Femur (tissue), 1 donor: ENCODE results near the gene PVALEF.
"Not testable (repeated sequence)": the region's sequence is repeated elsewhere in the genome, so short reads cannot be mapped to it uniquely, and the experiment has no call there.

Source experiments
- DNase-seq: peaks from one replicate; pipeline ENCODE4 v3.0.0-alpha.2; 2017

Gene PVALEF

GRCh38 chr17:81147701-81148100 lies 17.6 kb upstream of the PVALEF start:
- no peak for DNase-seq

- no peak for DNase-seq
These were observed 16.7 kb upstream of the PVALEF start for GRCh38 chr17:81148571-81148970.

DNA sequence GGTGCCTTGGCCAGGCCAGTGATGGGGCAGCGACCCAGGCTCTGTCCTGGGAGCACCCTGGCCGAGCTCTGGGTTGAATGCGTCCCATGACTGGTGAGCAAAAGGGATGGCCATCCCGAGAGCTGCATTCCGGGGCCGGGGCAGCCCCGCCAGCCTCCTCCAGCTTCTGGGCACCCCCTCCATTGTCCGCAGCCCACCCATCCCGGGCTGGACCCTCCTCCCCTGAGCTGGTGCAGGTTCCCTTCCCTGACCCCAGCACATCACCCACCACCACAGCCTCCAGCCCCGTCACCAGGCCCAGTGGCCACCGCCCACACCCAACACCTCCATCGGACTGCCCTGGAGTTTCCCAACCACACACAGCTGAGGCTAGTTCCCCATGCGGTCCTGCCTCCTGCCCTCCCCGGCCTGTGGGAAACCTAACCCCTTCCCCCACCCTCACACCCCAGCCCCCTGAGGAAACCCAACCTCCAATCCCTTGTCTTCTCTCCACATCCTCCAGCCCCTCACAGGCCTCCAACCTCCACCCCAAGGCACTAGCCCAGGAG lies 16.2 kb upstream of the PVALEF start:
- no peak for DNase-seq

DNA sequence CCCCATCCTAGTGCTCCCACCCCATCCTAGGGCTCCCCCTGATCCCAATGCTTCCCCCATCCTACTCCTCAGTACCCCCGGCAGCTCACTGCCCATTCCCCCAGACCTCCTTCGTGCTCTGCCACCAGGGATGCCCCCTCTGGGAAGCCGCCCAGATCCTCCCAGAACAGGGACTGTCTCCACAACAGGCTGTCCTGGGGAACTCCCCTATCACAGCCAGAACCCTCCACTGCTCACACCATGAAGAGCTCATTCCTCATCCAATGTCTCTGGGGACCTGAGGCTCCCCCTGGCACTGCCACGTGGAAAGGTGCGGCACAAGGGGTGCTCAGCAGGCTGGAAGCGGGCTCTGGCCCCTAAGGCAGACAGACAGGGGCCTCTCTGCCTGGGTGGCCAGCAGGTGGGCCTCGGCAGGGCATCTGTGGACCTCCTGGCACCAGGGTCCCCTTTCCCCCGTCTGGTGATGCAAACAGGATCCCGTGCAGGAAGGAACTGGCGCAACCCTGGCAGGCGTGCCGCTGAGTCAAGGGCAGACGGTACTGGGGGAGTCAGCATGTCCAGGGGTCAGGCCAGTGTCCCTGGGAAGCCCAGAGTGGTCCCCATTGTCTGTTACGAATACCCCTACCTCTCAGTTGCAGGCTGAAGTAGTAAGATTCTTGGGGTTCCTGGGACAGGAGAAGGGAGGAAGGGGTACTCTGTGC lies 14.8 kb upstream of the PVALEF start:
- DNase-seq: no peak

GRCh38 chr17:81151278-81151677 lies 14.0 kb upstream of the PVALEF start:
- DNase-seq: no peak

GRCh38 chr17:81152288-81152828 lies 12.9 kb upstream of the PVALEF start:
- no peak for DNase-seq

GRCh38 chr17:81153340-81153803 lies 11.9 kb upstream of the PVALEF start:
- peak; percentile 72 for DNase-seq

- not testable (repeated sequence) for DNase-seq
These were observed 11.3 kb upstream of the PVALEF start for GRCh38 chr17:81154016-81154415.

DNA sequence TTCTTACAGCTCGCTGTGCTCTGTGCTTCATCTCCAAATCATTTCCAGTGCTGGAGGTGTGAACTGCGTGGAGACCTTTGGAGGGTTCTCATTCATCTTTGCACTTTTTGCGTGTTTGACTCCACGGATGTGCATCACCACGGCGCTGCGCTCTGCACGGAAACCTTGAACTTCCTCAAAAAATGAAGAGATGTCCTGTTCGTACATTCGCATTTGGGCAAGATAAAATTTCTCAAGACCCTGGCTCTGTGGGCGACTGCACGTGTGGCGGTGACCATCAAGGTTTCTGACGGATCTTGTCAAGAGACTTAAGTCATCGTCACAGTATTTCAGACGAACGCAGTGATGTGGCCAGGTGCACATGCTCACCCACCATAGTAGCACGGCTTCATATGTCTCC lies 10.3 kb upstream of the PVALEF start:
- no peak for DNase-seq

GRCh38 chr17:81156866-81157805 lies 8.2 kb upstream of the PVALEF start:
- DNase-seq: no peak

DNA sequence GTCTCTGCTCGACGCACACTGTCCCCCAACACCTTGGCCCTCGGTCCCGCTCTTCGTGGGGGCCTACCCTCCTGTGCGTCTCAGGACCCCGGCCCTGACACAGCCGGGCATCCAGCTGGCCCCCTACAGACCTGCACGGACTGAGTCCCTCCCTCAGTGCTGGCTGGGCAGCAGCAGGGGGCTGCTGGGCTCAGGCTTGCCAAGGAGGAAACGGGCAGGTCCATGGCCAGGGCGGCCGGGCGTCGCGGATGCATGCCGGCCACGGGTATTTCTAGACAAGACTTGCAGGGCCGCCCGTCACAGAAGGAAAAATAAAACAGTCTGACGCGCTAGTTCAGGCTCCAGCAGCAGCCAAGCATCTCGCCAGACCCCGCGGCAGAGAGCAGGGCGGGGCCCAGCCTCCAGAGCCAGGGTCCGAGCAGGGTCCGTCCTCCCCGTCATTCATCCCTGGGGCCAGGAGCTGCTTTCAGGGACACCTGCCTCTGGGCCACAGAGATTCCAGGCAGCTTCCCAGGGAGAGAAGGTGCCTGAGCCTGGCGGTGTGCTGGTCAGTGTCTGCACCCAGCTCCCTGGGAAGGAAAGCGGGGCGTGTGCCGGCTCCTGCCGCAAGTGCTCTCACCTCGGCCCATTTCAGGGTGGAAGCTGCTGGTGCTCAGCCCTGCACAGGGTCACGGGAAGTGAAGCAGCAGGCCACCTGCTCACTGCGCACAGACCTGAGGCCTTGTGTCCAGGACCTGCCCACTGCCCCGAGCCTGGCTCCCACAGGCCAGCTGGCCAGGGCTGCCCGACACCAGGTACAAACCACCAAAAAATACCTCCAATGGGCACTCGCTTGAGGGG lies 7.2 kb upstream of the PVALEF start:
- no peak for DNase-seq

DNA sequence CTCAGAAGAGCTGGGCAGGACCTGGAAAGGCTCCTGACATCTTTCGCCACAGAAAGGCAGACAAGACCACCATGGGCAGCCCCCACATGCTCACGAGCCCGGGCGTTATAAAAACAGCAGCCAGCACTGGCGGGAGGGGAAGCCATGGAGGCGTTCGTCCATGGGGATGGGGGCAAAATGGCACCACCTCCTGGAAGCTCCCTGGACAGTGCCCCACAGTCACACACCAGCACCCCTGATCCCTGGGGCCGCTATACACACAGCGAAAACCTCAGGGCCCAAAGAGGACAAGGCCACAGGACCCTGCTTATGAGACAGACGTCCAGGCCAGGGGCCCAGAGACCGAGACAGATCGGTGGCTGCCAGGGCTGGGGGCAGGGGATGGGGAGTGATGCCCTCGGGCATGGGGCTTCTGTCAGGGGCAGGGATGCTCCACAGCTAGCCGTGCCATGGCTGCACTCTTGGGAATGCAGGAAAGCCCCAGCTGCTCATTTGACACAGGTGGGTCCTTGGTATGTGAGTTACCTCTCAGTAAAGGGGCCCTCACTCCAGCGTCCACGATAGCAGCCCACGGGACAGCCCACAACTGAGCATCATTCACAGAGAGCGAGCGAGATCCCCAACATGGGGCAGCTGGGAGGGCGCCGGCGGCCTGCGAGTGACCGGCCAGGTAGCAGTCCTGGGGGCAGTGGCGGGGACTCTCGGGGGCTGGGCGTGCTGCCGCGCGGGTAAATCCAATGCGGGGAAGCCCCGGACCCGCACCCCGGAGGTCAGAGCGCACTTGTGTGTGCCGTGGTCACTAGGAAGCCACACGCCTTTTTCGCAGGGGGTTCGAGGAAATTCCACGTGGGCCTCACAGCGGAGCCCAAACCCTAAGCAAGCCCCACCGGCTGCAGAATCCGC lies 6.4 kb upstream of the PVALEF start:
- DNase-seq: no peak

DNA sequence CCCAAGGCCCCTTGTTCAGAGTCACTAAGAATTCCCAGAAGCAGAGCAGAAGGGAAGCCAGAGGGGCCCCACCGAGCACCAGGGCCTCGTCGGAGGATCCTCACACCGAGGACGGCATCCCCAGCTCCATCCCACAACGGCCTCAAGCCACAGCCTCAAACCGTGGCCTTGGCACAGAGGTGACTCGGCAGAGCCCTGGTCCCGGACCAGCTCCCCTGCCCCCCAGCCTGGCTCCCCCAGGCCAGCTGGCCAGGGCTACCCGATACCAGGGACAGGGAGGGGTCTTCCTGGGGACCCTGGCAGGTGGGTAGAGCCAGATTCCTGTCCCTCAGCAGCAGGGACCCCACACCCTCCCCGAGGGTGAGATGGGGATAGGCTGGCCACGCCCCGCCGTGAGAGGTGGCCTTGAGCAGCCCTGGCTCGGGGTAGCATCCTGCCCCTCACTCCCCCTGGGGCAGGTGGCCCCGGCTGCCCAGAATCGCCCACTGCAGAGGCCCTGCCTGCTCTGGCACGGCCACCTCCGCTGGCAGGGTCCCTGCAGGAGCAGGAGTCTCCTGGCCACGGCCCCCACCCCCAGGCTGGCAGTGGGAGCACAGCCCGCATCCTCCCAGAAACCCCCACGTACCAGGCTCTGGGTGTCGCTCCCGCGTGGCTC lies 5.6 kb upstream of the PVALEF start:
- DNase-seq: no peak

- peak; percentile 47 for DNase-seq
These were observed 5.0 kb upstream of the PVALEF start for GRCh38 chr17:81160306-81160705.

DNA sequence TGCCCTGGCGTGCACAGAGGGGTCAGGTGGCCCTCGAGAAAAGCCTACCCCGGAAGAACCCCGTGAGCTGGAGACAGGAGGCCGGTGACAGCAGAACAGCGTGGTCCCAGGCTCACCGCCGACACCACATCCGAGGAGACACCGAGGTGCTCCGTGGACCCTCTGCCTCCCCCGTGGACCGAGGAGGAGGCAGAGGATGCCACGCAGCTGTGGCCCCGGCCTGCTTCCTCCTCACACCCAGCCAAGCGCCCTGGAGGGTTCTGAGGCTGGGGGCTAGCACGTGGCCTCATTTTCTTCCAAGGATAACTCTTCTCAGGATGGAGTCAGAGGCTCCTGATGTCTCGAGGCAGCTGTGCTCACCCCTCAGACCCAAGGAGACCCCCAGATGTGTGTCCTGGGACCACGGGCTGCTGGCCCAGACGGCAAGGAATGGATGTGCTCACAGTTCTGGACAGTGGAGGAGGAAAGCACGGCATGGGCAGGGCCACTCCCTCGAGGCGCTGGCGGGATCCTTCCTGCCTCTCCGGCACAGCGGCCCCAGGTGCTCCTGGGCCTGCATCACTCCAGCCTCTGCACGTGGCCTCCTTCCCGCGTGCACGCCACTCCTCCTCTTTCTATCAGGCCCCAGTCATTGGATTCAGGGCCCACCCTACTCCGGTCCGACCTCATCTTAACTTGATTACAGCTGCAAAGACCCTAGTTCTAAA lies 4.4 kb upstream of the PVALEF start:
- peak; percentile 36 for DNase-seq

GRCh38 chr17:81161536-81161935 lies 3.8 kb upstream of the PVALEF start:
- DNase-seq: no peak

- DNase-seq: no peak
These were observed 3.3 kb upstream of the PVALEF start for GRCh38 chr17:81161972-81162371.

GRCh38 chr17:81162491-81162890 lies 2.8 kb upstream of the PVALEF start:
- no peak for DNase-seq

DNA sequence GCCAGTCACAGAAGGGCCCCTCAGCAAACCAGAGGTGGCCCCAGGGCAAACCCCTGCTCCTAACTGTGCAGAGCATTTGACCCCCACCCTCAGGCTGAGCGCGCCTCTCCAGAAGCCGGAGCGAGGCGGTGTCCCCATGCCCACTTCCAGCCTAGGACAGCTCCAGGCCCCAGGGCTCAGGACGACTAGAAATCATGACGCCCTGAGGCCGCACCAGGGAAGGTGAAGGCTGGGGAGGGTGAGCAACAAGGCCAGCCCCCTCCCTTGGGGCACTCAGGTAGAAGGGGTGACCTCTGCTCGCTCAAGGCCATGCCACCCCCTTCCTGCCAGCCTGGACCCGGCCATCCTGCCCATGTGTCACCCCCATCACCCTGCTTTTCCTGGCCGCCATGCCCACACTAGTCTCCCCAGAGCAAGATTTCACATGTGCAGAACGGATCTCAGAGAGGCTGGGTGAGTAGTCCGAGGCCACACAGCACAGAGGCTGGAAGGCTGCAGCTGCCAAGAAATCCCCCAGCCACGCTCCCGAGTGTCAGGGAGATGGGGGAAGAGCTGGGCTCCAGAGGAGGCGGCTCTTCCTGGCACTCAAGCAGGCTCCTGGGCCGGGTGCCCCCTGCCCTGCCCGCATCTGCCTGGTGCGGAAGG lies 2.1 kb upstream of the PVALEF start:
- DNase-seq: no peak
